ENCODE results near the gene PCSK4.

DNA sequence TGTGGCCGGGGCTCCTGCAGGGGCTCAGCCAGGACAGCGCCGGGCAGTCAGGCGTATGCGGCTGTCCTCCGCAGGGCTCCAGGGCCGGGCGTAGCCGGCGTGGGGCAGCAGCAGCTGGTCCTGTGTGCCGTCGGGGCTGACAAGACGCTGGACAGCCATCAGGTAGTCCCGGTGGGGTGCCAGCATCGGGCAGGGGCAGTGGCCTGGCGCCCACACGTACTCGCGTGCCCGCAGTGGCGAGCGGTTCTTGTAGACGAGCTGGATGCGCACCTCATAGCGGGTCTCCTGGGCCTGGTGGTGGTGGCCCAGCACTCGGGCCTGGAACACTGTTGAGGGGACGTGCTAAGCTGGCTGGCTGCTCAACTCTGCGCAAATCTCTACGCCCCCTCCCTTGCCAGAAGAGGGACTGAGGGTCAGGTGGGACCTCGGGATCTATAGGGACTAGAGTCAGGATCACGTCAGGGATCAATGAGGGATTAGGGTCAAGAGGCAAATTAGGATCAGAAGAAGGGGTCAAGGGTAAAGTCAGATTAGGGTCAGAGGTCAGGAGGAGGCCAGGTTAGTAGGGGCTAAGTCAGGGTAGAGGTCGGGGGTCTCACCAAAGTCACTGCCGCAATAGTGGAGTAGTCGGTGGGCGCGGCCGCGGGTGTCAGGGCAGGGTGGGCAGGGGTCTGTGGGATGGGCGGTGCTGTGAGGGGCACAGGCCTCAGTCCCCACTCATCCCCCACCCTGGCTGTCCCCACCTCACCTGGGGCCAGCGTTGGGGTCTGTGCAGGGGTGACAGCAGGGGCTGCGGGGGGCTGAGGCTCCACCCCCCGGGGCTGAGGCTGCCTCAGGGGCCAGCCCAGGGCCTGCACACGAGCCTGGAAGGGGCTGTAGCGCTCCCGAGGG, 16.1 kb upstream of the PCSK4 start:
- TF ChIP-seq, protein P1, sequence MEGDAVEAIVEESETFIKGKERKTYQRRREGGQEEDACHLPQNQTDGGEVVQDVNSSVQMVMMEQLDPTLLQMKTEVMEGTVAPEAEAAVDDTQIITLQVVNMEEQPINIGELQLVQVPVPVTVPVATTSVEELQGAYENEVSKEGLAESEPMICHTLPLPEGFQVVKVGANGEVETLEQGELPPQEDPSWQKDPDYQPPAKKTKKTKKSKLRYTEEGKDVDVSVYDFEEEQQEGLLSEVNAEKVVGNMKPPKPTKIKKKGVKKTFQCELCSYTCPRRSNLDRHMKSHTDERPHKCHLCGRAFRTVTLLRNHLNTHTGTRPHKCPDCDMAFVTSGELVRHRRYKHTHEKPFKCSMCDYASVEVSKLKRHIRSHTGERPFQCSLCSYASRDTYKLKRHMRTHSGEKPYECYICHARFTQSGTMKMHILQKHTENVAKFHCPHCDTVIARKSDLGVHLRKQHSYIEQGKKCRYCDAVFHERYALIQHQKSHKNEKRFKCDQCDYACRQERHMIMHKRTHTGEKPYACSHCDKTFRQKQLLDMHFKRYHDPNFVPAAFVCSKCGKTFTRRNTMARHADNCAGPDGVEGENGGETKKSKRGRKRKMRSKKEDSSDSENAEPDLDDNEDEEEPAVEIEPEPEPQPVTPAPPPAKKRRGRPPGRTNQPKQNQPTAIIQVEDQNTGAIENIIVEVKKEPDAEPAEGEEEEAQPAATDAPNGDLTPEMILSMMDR (IDR thresholded peaks at IDR 0.05): no peak
- no peak for TF ChIP-seq ZFX (IDR thresholded peaks at IDR 0.05; ENCODE audit: borderline replicate concordance)

Measured in 22Rv1 (cell line).